GM23338 (cell line): Measurements from ENCODE around the gene ENOX1. TPM values are rescaled to one million over a fixed set of nuclear protein-coding genes. Genes with fewer than 3 reads are reported as not detected.

Experiments
- ATAC-seq: fragments of 200-7000 bp; cut with Tn5 transposase; 3 replicates; pipeline ENCODE4 v1.9.1; 2020
- DNase-seq: peaks from one replicate; pipeline ENCODE4 v3.0.0-alpha.2; 2015; ENCODE audit warnings: low spot score
- H2AFZ ChIP-seq: fragments of 200-600 bp; sonication (generic); 2 replicates; pipeline ENCODE4 v1.8.0; 2016; ENCODE audit warnings: antibody characterized with exemption, mild to moderate bottlenecking, moderate library complexity
- H3F3A ChIP-seq: fragments of 200-600 bp; sonication (generic); replicated peaks from 2 replicates; pipeline ENCODE4 v1.8.0; 2017; ENCODE audit warnings: antibody characterized with exemption, mixed run types, low read depth
- H3K27ac ChIP-seq: fragments of 200-600 bp; sonication (generic); 2 replicates; pipeline ENCODE4 v1.6.1; 2016; ENCODE audit warnings: low read depth
- H3K27me3 ChIP-seq: fragments of 200-600 bp; sonication (generic); 2 replicates; pipeline ENCODE4 v1.8.0; 2016; ENCODE audit warnings: mild to moderate bottlenecking, mixed run types, moderate library complexity; ENCODE audit not compliant: insufficient read depth
- H3K36me3 ChIP-seq: fragments of 200-600 bp; sonication (generic); 2 replicates; pipeline ENCODE4 v1.8.0; 2016; ENCODE audit warnings: mild to moderate bottlenecking; ENCODE audit not compliant: insufficient read depth
- H3K4me1 ChIP-seq: fragments of 200-600 bp; sonication (generic); 2 replicates; pipeline ENCODE4 v1.8.0; 2016; ENCODE audit warnings: mild to moderate bottlenecking, moderate library complexity; ENCODE audit not compliant: insufficient read depth
- H3K4me2 ChIP-seq: fragments of 200-600 bp; sonication (generic); 2 replicates; pipeline ENCODE4 v1.7.1; 2017; ENCODE audit warnings: mixed run types
- H3K4me3 ChIP-seq: fragments of 200-600 bp; sonication (generic); 2 replicates; pipeline ENCODE4 v1.6.1; 2016; ENCODE audit warnings: mixed run types
- H3K79me2 ChIP-seq: fragments of 200-600 bp; sonication (generic); replicated peaks from 2 replicates; pipeline ENCODE4 v1.8.0; 2017; ENCODE audit warnings: mild to moderate bottlenecking; ENCODE audit not compliant: insufficient read depth
- H3K9me2 ChIP-seq: fragments of 200-600 bp; sonication (generic); 2 replicates; pipeline ENCODE4 v1.8.0; 2017; ENCODE audit not compliant: insufficient read depth
- H4K20me1 ChIP-seq: fragments of 200-600 bp; sonication (generic); replicated peaks from 2 replicates; pipeline ENCODE4 v1.8.0; 2017; ENCODE audit warnings: mild to moderate bottlenecking; ENCODE audit not compliant: insufficient read depth
- H3K27ac Mint-ChIP-seq: 2 replicates; pipeline ENCODE4 v1.8.0; 2020; ENCODE audit warnings: inconsistent platforms, mild to moderate bottlenecking, moderate library complexity, mixed read lengths
- H3K27me3 Mint-ChIP-seq: 3 replicates; pipeline ENCODE4 v1.8.0; 2022; ENCODE audit warnings: low read depth, mild to moderate bottlenecking, moderate library complexity, mixed read lengths, inconsistent platforms; ENCODE audit not compliant: insufficient read depth, poor library complexity
- H3K36me3 Mint-ChIP-seq: 3 replicates; pipeline ENCODE4 v1.8.0; 2021; ENCODE audit warnings: low read depth, mild to moderate bottlenecking, inconsistent platforms, moderate library complexity, mixed read lengths
- H3K4me1 Mint-ChIP-seq: 3 replicates; pipeline ENCODE4 v1.8.0; 2020; ENCODE audit warnings: mild to moderate bottlenecking, inconsistent platforms, mixed read lengths
- H3K4me3 Mint-ChIP-seq: 3 replicates; pipeline ENCODE4 v1.8.0; 2021; ENCODE audit warnings: moderate library complexity, mild to moderate bottlenecking, inconsistent platforms, mixed read lengths
- H3K9me3 Mint-ChIP-seq: 3 replicates; pipeline ENCODE4 v1.8.0; 2020; ENCODE audit warnings: moderate library complexity, mild to moderate bottlenecking, inconsistent platforms, mixed read lengths
- CREB1 ChIP-seq: fragments of 250-450 bp; sonication (Bioruptor Pico); IDR thresholded peaks from 2 replicates; pipeline ENCODE4 v1.5.0; 2020; ENCODE audit warnings: low read depth, mild to moderate bottlenecking, moderate library complexity
- JUNB ChIP-seq: IDR thresholded peaks from one replicate; pipeline ENCODE4 v1.6.1; 2016; ENCODE audit warnings: antibody characterized with exemption; ENCODE audit not compliant: unreplicated experiment
- NANOG ChIP-seq: IDR thresholded peaks from 2 replicates; pipeline ENCODE4 v1.6.1; 2016; ENCODE audit warnings: antibody characterized with exemption, borderline replicate concordance
- ZNF114 ChIP-seq: fragments of 250-450 bp; sonication (Bioruptor Pico); IDR thresholded peaks from 2 replicates; pipeline ENCODE4 v1.5.0; 2020; ENCODE audit warnings: mild to moderate bottlenecking, moderate library complexity
- ZNF331 ChIP-seq: fragments of 250-450 bp; sonication (Bioruptor Pico); IDR thresholded peaks from 2 replicates; pipeline ENCODE4 v1.5.0; 2020; ENCODE audit warnings: low read depth, mild to moderate bottlenecking, moderate library complexity
- polyA plus RNA-seq: library from polyadenylated mRNA; unstranded; fragments of >200 nt; fragmentation: Nextera tagmentation; extraction: Ambion mirVana; gene quantifications from 2 replicates; pipeline ENCODE4 v1.2.1, GENCODE V29; 2016
- total RNA-seq: library from RNA; depleted of rRNA; stranded (reverse); fragments of >200 nt; shearing (Covaris generic); gene quantifications from 2 replicates; pipeline ENCODE4 v1.2.3, GENCODE V29; 2014
- TF ChIP-seq, protein P1 (sequence below): fragments of 250-450 bp; sonication (Bioruptor Pico); IDR thresholded peaks from 2 replicates; pipeline ENCODE4 v1.5.0; 2020; ENCODE audit warnings: mild to moderate bottlenecking, moderate library complexity
- TF ChIP-seq, protein P2 (sequence below): IDR thresholded peaks from one replicate; pipeline ENCODE4 v1.6.1; 2018; ENCODE audit warnings: antibody characterized with exemption; ENCODE audit not compliant: unreplicated experiment

ENOX1 gene
- total and polyA plus RNA-seq, 2 experiments from 2014 or later: 0.66 to 0.81 TPM

DNA sequence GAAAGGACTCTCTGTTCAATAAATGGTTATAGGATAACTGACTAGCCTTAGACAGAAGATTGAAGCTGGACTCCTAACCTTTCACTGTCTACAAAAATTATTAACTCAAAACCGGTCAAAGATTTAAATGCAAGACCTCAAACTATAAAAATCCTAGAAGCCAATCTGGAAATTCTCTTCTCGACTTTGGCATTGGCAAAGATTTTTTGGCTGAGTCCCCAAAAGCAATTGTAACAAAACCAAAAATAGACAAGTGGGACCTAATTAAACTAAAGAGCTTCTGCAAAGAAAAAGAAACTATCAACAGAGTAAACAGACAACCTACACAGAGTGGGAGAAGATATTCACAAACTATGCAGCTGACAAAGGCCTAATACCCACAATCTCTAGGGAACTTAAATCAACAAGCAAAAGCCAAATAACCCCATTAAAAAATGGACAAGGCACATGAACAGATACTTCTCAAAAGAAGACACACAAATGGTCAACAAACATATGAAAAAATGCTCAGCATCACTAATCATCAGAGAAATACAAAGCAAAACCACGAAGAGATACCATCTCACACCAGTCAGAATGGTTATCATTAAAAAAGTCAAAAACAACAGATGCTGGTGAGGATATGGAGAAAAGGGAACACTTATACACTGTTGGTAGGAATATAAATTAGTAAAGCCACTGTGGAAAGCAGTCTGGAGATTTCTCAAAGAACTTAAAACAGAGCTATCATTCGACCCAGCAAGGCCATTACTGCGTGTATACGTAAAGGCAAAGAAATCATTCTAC is 497.1 kb downstream of the ENOX1 start (continued):
- TF ChIP-seq, protein P1, sequence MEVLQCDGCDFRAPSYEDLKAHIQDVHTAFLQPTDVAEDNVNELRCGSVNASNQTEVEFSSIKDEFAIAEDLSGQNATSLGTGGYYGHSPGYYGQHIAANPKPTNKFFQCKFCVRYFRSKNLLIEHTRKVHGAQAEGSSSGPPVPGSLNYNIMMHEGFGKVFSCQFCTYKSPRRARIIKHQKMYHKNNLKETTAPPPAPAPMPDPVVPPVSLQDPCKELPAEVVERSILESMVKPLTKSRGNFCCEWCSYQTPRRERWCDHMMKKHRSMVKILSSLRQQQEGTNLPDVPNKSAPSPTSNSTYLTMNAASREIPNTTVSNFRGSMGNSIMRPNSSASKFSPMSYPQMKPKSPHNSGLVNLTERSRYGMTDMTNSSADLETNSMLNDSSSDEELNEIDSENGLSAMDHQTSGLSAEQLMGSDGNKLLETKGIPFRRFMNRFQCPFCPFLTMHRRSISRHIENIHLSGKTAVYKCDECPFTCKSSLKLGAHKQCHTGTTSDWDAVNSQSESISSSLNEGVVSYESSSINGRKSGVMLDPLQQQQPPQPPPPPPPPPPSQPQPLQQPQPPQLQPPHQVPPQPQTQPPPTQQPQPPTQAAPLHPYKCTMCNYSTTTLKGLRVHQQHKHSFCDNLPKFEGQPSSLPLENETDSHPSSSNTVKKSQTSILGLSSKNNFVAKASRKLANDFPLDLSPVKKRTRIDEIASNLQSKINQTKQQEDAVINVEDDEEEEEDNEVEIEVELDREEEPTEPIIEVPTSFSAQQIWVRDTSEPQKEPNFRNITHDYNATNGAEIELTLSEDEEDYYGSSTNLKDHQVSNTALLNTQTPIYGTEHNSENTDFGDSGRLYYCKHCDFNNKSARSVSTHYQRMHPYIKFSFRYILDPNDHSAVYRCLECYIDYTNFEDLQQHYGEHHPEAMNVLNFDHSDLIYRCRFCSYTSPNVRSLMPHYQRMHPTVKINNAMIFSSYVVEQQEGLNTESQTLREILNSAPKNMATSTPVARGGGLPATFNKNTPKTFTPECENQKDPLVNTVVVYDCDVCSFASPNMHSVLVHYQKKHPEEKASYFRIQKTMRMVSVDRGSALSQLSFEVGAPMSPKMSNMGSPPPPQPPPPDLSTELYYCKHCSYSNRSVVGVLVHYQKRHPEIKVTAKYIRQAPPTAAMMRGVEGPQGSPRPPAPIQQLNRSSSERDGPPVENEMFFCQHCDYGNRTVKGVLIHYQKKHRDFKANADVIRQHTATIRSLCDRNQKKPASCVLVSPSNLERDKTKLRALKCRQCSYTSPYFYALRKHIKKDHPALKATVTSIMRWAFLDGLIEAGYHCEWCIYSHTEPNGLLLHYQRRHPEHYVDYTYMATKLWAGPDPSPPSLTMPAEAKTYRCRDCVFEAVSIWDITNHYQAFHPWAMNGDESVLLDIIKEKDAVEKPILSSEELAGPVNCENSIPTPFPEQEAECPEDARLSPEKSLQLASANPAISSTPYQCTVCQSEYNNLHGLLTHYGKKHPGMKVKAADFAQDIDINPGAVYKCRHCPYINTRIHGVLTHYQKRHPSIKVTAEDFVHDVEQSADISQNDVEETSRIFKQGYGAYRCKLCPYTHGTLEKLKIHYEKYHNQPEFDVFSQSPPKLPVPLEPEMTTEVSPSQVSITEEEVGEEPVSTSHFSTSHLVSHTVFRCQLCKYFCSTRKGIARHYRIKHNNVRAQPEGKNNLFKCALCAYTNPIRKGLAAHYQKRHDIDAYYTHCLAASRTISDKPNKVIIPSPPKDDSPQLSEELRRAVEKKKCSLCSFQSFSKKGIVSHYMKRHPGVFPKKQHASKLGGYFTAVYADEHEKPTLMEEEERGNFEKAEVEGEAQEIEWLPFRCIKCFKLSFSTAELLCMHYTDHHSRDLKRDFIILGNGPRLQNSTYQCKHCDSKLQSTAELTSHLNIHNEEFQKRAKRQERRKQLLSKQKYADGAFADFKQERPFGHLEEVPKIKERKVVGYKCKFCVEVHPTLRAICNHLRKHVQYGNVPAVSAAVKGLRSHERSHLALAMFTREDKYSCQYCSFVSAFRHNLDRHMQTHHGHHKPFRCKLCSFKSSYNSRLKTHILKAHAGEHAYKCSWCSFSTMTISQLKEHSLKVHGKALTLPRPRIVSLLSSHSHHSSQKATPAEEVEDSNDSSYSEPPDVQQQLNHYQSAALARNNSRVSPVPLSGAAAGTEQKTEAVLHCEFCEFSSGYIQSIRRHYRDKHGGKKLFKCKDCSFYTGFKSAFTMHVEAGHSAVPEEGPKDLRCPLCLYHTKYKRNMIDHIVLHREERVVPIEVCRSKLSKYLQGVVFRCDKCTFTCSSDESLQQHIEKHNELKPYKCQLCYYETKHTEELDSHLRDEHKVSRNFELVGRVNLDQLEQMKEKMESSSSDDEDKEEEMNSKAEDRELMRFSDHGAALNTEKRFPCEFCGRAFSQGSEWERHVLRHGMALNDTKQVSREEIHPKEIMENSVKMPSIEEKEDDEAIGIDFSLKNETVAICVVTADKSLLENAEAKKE: no peak
- TF ChIP-seq NANOG (no peak), ZNF114 (CRISPR knock-in tag) (no peak)
- TF ChIP-seq, protein P2, sequence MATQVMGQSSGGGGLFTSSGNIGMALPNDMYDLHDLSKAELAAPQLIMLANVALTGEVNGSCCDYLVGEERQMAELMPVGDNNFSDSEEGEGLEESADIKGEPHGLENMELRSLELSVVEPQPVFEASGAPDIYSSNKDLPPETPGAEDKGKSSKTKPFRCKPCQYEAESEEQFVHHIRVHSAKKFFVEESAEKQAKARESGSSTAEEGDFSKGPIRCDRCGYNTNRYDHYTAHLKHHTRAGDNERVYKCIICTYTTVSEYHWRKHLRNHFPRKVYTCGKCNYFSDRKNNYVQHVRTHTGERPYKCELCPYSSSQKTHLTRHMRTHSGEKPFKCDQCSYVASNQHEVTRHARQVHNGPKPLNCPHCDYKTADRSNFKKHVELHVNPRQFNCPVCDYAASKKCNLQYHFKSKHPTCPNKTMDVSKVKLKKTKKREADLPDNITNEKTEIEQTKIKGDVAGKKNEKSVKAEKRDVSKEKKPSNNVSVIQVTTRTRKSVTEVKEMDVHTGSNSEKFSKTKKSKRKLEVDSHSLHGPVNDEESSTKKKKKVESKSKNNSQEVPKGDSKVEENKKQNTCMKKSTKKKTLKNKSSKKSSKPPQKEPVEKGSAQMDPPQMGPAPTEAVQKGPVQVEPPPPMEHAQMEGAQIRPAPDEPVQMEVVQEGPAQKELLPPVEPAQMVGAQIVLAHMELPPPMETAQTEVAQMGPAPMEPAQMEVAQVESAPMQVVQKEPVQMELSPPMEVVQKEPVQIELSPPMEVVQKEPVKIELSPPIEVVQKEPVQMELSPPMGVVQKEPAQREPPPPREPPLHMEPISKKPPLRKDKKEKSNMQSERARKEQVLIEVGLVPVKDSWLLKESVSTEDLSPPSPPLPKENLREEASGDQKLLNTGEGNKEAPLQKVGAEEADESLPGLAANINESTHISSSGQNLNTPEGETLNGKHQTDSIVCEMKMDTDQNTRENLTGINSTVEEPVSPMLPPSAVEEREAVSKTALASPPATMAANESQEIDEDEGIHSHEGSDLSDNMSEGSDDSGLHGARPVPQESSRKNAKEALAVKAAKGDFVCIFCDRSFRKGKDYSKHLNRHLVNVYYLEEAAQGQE: no peak

DNA sequence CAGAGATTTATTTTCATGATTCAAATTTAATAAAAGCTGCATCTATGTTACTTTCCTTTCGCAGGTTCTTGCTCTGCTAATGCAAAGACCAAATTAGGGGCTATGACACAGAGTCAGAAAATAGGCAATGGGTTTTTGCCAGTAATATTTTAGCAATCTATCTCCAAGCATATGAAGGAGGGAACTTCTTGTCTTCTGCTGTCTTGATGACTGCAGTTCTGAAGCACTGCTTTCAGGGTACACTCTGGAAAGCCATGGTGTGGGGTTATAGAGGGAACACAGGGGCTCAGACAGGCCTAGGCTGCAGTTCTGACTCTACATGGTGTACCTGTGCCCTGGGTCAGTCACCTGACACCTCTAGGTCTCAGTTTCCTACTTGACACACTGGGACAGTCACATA is 500.0 kb downstream of the ENOX1 start:
- no peaks in the 10 kb centered on the region for H3K79me2 ChIP-seq
- ATAC-seq (no peak), DNase-seq (no peak)
- no peak overlapping the region for H3K27ac Mint-ChIP-seq
- TF ChIP-seq CREB1 (CRISPR knock-in tag): no peak
- TF ChIP-seq NANOG: no peak
- TF ChIP-seq ZNF114 (CRISPR knock-in tag): no peak
- TF ChIP-seq ZNF331: no peak
- TF ChIP-seq, protein P2: no peak
- no peak for TF ChIP-seq JUNB
- H3K27me3 ChIP-seq: no peaks in the 10 kb centered on the region
- H4K20me1 ChIP-seq: no peaks in the 10 kb centered on the region
- no peak overlapping the region for H2AFZ ChIP-seq
- no peaks in the 10 kb centered on the region for H3K36me3 Mint-ChIP-seq
- no peaks in the 10 kb centered on the region for H3K36me3 ChIP-seq
- no peaks in the 10 kb centered on the region for H3K9me3 Mint-ChIP-seq
- H3K4me3 Mint-ChIP-seq: no peak overlapping the region
- H3K9me2 ChIP-seq: no peaks in the 10 kb centered on the region
- H3K27ac ChIP-seq: no peak overlapping the region
- H3F3A ChIP-seq: no peaks in the 10 kb centered on the region
- H3K4me1 Mint-ChIP-seq: no peaks in the 10 kb centered on the region
- no peak overlapping the region for H3K4me3 ChIP-seq
- H3K4me2 ChIP-seq: no peak overlapping the region
- H3K4me1 ChIP-seq: no peaks in the 10 kb centered on the region
- H3K27me3 Mint-ChIP-seq: no peaks in the 10 kb centered on the region
